HG03095 (cell line): ENCODE data around the gene SLC35A1.
"Not testable (repeated sequence)": the region's sequence is repeated elsewhere in the genome, so short reads cannot be mapped to it uniquely, and the experiment has no call there.

Experiments
- ATAC-seq: cut with Tn5 transposase; IDR thresholded peaks from one replicate; pipeline ENCODE4 v1.9.1; 2021; ENCODE audit warnings: moderate library complexity; ENCODE audit not compliant: unreplicated experiment

SLC35A1 gene, protein sequence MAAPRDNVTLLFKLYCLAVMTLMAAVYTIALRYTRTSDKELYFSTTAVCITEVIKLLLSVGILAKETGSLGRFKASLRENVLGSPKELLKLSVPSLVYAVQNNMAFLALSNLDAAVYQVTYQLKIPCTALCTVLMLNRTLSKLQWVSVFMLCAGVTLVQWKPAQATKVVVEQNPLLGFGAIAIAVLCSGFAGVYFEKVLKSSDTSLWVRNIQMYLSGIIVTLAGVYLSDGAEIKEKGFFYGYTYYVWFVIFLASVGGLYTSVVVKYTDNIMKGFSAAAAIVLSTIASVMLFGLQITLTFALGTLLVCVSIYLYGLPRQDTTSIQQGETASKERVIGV

DNA sequence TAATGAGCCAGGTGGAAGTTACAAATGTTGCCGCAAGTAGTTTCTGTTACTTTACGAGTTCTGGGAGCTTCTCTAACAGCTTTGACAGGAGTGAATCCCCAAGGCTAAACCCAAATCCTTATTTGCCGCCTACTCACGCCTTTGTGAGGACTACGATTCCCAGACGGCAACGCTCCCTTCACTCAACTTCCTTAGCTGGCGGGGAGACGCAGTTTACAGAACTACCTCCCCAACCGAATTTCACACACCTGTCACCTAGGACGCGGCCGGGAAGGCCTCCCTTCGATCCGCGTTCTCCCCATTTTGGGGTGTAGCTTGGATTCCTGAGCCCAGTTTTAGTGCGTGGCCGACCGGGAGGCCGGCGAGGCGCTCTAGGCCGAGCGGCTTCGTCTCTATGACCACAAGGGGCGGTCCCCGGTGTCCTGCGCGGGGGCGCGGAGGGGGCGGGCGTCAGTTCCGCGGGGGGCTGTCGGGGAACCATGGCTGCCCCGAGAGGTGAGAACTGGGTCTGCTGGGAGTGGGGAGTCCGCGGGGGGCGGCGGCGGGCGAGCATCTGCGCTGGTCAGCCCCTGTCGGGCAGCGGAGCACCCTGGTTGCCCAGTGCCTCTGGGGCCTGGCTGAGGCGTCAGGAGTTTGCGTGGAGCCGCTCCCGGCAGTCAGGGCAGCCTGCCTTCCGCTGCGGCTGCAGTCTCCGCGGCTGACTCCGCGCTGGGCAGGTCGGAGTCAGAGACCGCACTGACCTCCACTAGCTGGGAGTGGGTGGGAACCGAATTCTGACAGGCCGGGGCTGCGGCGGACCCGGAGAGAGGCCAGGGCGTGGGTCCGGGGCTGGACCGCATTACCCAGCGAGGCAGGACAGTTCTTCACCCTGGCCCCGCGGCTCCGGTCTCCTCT lies at the start of gene SLC35A1:
Gene SLC35A1, plus strand, starts transcription at position 450 of the 894 bp plus-strand sequence. Its CDS starts 30 bp downstream, at position 480.
- ATAC-seq: peak; percentile 96

DNA sequence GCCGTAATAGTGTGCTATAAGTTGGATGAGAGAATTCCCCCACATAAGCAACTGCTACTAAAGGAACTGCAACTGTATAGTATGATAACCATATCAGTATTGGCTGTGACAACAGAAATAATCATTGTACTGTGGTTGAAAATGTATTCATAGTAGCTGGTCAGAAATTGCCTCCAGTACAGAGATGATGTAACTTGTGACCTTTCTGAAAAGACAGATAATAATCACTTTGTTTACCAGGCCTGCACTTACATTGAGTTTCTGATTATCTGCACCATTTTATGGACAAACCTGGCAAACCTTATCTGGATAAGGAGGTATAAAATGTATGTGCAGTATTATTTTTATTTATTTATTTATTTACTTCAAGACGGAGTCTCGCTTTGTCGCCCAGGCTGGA lies 46.0 kb upstream of the SLC35A1 start:
- no peak for ATAC-seq

DNA sequence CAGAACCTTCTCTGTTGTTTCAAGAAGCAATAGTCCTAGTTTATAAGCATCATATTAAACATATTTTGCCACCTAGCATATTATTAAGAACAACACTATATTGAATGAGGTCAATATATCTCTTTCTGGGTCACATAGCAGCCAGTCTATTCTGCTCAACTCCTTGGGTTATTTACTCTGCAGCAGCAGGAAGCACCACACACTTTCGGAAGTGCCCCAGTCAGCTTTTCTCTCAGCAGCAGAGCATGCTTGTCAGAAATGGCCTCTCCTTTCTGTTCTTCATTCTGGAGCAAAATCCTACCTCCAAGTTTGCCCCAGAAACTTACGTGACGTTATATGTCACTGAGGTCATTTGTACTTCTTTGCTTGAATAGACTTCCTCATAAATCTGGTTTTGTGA lies 42.3 kb upstream of the SLC35A1 start:
- no peak for ATAC-seq

DNA sequence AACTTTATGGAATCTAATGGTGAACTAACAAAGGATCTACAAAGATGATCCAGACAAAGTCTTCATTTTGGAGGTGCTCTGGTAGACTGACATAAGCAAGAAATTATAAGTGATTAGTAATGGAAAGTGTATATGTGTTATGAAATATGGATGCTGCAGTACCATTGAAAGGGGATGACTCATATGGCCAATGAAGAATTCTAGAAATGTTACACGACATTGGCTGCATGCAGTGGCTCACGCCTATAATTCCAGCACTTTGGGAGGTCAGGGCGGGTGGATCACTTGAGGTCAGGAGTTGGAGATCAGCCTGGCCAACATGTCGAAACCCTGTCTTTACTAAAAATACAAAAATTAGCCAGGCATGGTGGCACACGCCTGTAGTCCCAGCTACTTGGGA lies 41.5 kb upstream of the SLC35A1 start:
- ATAC-seq: no peak

DNA sequence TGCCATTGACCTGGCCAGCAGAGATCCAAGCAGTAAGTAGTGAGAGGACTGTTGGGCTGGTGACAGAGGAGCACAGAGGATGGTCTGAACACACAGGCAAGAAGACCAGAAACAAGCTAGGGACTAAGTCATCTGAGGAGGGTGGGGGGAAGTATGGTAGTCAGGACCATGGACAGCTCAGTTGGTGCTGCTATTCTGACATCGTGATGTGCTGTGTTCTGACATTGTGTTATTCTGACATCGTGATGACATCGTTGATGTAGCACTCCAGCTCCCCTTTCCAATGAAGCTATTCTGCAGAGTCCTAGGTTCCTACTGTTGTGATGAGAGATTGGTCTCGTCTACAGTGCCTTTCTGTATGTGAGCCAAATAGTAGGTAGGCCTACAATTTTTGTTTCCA lies 36.3 kb upstream of the SLC35A1 start:
- no peak for ATAC-seq

DNA sequence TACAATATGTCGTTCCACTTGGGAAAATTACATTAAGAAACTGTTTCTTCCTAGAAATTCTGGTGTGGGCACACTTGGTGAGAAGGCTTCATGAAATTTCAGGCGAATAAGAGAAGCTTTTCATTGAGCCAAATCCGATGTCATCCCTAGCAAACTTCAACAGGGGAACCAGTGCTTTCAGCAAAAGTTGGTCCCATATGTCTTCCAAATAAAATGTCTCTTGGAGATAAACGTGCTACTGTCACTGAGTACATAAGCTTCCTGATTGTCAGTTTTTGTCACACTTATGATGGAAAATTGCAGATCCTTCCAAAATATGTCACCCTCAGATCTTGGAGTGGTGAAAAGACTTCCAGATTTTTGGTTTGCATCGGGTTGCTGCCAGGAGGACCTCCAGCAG lies 31.1 kb upstream of the SLC35A1 start:
- ATAC-seq: no peak

DNA sequence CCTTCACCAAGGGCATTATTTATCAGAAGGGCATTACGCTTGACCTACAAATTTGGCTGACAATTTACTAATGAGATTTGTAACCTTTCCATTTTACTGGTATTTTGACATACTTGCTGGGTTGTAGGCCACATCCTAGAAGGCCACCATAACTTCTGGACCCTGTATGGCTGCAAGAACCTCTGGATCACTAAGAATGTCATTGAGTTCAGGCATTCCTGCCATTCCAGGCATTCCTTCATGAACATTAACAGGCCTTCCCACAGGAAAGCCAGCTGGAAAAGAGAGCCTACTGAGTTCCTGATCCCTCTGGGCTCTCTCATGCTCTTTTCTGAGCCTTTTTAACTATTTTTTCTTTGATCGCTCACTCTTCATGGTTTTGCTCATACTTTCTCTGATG lies 28.4 kb upstream of the SLC35A1 start:
- no peak for ATAC-seq

DNA sequence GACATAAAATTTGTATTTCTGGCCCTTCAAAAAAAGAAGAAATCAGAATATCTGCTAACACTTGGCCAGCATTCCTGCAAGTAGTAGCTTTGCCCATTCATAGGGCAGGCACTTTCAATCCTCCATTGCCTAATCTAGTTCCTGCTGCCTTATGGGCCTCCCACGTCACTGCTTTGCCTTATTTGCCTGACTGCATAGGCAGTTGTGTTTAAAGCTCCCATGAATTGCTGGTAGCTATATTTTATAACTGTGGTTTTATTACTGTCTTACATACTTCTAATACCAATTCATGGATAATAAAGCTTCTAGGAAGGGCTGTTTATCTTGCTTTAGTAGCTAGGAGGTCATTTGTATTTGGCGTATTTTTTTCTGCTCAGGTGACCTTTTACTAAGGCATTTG lies 7.7 kb upstream of the SLC35A1 start:
- ATAC-seq: no peak

DNA sequence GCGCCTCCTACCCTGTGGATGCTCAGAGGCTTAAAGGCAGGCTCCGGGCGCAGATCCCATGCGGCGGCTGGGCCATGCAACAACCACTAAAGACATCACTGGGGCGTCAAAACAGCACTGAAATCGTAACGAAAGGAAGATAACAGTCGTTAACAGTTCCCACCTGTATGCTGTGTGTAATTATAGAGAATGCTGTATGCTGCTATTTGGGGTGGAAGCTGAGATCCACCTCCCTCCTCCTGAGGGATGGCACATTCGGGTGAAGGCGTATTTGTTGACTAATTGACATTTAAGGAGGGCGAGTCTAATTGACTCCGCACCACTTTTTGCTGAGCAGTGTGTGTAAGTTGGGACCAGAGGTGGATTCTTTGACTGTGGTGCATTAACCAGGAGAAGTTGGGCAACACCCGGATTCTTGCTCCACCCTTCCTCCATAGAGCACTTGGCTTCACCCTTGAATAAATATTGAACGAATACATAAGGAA lies 687 bp downstream of the SLC35A1 start:
- peak; percentile 63 for ATAC-seq

DNA sequence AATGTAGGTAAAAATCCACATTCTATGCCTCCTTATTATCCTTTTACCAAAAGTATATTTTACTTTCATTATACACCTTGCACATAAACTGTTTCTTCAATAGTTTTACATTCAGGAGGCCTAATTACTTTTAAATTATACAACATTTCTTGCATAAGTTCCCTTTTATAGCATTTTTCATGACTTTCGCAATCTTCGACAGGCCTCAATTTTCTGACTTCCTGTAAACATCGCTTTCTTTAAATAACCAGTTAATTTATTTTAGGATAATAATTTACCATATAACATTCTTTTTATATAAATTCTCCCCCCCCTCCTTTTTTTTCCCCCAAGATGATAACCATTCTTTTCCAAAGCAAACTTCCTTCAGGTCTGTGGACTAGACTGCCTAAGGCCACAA lies 9.2 kb downstream of the SLC35A1 start:
- ATAC-seq: no peak

DNA sequence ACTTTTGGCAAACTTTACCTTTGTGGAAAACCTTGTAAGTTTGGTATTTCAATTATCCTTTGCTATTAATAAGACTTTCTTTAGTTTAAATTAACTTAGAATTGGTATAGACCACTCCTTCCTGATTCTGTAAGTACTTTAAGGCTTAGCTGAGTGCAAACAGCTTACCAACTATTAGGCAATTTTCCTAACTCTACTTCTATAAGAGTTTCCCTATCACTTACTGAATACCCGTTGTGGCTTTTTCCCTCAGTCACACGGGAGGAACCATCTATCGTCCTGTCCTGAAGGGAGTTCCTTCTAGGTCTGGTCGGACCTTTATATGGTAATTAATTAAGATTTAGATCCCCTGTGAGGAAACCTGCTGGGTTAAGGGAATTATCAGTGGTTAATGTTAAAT lies 9.6 kb downstream of the SLC35A1 start:
- no peak for ATAC-seq

DNA sequence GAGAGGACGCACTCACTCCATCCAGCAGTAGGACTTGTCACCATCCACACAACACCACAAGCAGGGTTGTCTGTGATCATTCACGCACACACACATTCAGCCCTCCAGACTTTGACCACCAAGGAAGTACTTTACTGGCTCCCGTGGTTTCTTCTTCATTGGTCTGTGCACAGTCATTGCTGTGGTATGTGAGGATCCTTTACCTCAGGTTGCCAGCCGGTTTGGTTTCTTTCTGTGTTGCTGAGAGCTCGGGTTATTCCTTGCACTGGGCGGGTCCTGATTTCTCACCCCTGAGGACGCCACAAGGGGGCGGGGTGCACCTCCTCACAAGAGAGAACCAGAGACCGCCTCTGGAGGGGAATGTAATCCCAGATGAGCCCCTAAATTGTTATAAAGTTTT lies 11.2 kb downstream of the SLC35A1 start:
- ATAC-seq: no peak

DNA sequence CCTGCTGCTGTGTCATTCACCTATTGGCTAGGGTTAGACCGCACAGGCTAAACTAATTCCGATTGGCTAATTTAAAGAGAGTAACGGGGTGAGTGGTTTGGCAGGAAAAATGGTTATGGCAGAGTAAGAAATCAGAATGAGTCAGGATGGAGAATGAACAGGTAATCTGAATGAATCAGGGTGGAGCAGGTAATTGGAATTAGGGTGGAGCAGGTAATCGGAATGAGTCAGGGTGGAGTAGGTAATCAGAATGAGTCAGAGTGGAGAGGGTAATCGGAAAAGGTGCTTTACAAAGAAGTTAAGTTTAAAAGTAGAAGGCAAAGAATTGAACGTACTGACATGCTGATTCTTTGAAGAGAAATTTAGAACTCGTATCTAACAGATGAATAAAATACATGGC lies 11.7 kb downstream of the SLC35A1 start:
- ATAC-seq: no peak

DNA sequence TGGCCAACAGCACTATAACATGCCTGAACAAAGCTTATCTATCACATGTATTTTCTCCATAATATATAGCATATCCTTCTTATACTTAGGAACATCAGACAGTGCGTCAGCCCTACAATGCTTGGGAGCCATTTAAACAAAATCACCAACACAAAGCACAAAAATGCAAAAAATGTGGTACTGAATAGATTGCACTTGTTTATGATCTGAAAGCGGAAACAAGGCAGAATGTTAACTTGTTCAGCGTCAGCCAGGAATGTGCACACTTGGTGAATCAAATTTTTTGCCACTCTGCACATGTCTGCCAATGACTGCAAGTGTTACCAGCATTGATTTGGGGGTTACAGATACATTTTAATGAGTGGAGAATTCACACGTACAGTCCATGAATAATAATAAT lies 14.8 kb downstream of the SLC35A1 start:
- ATAC-seq: no peak

DNA sequence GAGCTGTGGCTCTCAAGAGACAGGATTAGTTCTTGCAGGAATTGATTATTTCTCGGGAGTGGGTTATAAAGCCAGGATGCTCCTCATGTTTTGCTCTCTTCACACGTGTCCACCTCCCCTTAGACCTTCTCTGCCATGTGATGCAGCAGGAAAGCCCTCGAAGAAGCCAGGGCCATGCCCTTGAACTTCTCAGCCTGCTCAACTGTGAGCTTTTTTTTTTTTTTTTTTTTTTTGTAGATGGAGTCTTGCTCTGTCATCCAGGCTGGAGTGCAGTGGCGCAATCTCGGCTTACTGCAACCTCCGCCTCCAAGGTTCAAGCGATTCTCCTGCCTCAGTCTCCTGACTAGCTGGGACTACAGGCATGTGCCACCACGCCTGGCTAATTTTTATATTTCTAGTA lies 16.6 kb downstream of the SLC35A1 start:
- not testable (repeated sequence) for ATAC-seq

DNA sequence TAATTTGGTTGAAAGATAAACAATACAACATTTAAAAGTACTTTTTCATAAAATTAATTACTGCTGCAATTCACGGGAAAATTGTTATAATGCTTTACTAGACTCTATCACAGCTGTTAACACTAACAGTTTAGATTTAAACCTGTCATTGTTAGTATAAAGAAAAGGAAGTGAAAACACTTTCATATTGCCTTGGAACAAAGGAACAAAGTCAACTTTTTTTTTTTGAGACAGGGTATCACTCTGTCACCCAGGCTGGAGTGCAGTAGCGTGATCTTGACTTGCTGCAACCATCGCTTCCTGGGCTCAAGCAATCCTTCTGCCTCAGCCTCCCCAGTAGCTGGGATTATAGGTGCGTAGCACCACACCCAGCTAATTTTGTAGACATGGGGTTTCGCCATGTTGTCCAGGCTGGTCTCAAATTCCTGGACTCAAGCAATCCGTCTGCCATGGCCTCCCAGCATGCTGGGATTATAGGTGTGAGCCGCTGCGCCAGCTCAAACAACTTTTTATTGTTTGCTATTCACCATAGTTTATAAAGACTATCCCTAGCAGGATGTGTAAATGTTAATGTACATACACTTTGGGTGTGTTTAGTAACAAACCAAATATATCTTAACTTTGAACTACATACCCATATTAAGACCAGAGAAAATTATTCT lies 22.1 kb downstream of the SLC35A1 start:
- ATAC-seq: peak; percentile 91

DNA sequence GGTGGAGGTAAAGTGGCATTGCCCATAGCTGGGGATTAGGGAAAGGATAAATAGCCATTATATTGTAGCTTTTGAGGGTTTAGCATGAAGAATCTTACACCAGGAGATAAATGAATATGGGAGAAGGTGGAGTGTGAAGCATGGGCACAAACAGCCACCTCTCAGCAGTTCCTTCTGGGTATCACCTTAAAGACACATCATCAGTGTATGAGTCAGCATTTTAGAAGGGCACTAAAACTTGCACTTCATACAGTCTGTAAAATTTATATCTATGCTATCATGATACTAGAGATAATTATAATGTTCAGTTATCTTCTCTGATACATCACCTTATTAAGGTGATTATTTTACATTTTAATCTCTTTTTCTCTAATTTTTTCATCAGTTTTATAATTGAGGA lies 25.3 kb downstream of the SLC35A1 start:
- no peak for ATAC-seq

DNA sequence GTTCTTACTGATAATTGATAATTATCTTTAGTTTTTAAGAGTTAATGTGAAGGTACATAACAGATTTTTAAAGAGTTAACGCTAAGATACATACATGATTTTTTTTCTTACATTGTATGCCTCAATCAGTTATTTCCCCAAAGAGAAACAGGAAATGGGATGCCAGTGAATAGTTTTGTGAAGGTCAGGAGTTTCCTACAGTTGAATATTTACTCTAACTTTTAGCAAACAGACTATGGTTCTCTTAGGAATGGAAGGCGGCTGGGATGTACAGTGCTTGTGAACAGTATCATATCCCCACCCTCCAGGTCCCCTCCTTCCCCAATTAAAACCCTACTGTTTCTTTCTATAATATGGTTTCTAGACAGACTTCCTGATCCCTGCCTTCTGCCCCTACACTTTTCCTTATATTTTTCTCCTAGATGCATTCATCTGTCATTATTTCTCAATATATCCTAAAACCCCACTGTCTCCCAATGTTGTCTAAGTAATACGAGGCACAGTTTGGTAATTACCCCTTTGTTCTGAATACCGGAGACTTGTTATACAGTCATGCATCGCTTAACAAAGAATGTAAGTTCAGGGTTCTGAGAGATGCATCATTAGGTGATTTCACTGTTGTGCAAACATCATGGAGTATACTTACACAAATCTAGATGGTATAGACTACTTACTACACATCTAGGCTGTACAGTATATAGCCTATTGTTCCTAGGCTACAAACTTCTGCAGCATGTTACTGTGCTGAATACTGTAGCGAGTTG lies 29.2 kb downstream of the SLC35A1 start:
- no peak for ATAC-seq

DNA sequence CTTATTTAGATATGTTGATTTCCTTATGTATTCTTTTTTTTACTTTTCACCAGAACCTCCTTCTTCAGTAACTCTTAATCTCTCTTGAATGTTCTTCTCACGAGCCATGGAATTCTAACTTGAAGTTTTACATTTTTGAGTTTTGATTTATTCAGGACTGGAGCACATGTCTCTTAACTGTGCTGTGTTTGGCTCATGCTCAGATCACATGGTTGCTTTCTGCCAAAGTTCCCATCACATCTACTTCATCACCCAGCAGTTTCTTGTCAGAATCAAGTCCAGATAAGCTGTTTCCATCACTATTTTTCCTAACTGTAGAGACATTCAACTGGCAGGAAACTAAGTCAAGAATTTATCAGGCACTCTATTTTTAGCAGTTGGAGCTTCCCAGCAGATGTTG lies 31.7 kb downstream of the SLC35A1 start:
- ATAC-seq: no peak

DNA sequence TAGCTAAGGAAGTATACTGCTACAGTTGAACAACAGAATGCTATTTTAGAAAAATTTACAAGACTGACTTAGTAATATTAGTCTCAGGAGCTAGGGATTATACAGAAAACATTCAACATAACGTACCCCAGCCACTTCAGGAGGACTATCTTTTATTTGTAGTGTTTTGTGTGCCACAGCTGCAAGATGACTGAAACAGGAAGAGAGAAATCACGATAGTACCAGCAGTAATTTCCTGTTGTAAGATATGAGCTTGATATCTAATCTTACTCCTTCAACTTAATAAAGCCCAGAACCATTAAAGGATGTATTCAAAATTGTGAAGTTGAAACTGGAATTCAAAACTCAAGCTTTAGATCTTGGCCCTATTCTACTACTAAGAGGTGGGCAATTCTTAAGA lies 42.1 kb downstream of the SLC35A1 start:
- ATAC-seq: no peak

DNA sequence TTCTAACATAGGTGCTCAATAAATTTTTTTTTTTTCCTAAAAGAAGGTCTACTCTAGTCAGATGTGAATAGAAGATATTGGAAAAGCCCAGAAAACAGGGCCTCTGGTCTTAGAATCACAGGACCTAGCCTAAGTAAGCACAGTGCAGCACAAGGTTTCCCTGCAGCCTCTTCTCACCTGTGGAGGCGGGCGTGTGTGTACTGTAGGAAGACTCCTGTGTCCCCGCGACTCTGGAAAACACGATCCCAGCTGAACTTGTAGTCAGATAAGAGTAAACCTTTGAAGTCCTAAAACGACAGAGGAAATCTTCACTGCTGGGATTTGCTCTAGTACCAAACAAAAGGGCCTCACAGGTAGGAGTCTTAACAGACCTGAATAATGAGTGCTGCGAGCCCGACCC lies 45.7 kb downstream of the SLC35A1 start:
- ATAC-seq: no peak
